Tibial nerve (tissue), 4 donors: ENCODE measurements around the gene HSF5. TPM values are rescaled to one million over a fixed set of nuclear protein-coding genes. Genes with fewer than 3 reads are reported as not detected.

ENCODE experiments used
- DNase-seq, 2 donors: peaks; one replicate each; pipeline ENCODE4 v3.0.0-alpha.2; 2019; ENCODE audit warnings: low spot score in 2 of 2
- H3K27ac ChIP-seq, 4 donors: fragments of 200-600 bp; sonication (generic) in 3 of 4; one replicate each; pipeline ENCODE4 v1.5.1; 2017 to 2019; ENCODE audit warnings: mild to moderate bottlenecking in 1 of 4
- H3K27me3 ChIP-seq, 2 donors: fragments of 200-600 bp; sonication (generic) in 1 of 2; one replicate each; pipeline versions ENCODE4 v1.5.1 to v1.6.0; 2017 to 2019
- H3K36me3 ChIP-seq, 3 donors: fragments of 200-600 bp; sonication (generic); one replicate each; pipeline ENCODE4 v1.5.1; 2018 to 2019
- H3K4me1 ChIP-seq, 4 donors: fragments of 200-600 bp; sonication (generic) in 3 of 4; one replicate each; pipeline ENCODE4 v1.5.1; 2017 to 2019
- H3K4me3 ChIP-seq, 4 donors: fragments of 200-600 bp; sonication (generic) in 3 of 4; one replicate each; pipeline ENCODE4 v1.5.1; 2017 to 2019; ENCODE audit warnings: mild to moderate bottlenecking in 1 of 4, moderate library complexity in 1 of 4
- H3K9me3 ChIP-seq, 4 donors: fragments of 200-600 bp; sonication (generic) in 3 of 4; one replicate each; pipeline ENCODE4 v1.5.1; 2017 to 2019
- CTCF ChIP-seq, 5 experiments: fragments of 200-600 bp in 3 of 5; fragments of 450-650 bp in 2 of 5; sonication (generic) in 3 of 5; IDR thresholded peaks; one replicate each; pipeline ENCODE4 v1.5.1; 2016 to 2019; ENCODE audit warnings: antibody characterized with exemption in 5 of 5, mild to moderate bottlenecking in 3 of 5, moderate library complexity in 2 of 5
- EP300 ChIP-seq, 2 donors: sonication (generic); formaldehyde crosslinking; IDR thresholded peaks; one replicate each; pipeline ENCODE4 v1.6.1; 2017; ENCODE audit warnings: antibody characterized with exemption in 2 of 2, mild to moderate bottlenecking in 1 of 2
- POLR2A ChIP-seq, 2 donors: fragments of 450-650 bp; IDR thresholded peaks; one replicate each; pipeline ENCODE4 v1.6.1; 2017; ENCODE audit warnings: antibody characterized with exemption in 2 of 2, mild to moderate bottlenecking in 2 of 2, moderate library complexity in 2 of 2
- WGBS, 2 donors: methylation state at CpG; one replicate each; pipeline ENCODE4 v1.1.5; 2018; 5-methylcytosine and 5-hydroxymethylcytosine counted together
- total RNA-seq, 4 donors: library from RNA; depleted of rRNA; stranded (reverse); fragments of >200 nt; gene quantifications; one replicate each; pipeline ENCODE4 v1.1.0, GENCODE V29; 2016

The HSF5 gene
- total RNA-seq, 4 donors from 2014 or later, result 0.30 TPM; not detected in 3

- Histone ChIP-seq H3K4me1 (peaks cover 0 to 12% (median 0%) of the 10 kb centered on the region in 4 donors), H3K4me3 (peak overlapping the region in 1 of 4 donors; percentile 4), H3K27me3 (no peaks in the 10 kb centered on the region), H3K36me3 (no peaks in the 10 kb centered on the region), H3K9me3 (no peaks in the 10 kb centered on the region), H3K27ac (no peak overlapping the region)
- no peak for DNase-seq
- TF ChIP-seq EP300 (IDR thresholded peaks at IDR 0.05), result no peak
- no peak for TF ChIP-seq CTCF (IDR thresholded peaks at IDR 0.05)
- no peak for TF ChIP-seq POLR2A (IDR thresholded peaks at IDR 0.05)
- WGBS, 2 donors, result 72 to 77% methylated on average over 6 of the region's 6 CpGs
Observed at GRCh38 chr17:58415371-58416055, 72.7 kb downstream of the HSF5 start.

- Histone ChIP-seq H3K27me3 (no peaks in the 10 kb centered on the region), H3K9me3 (no peaks in the 10 kb centered on the region), H3K27ac (no peak overlapping the region), H3K4me3 (no peak overlapping the region), H3K36me3 (no peaks in the 10 kb centered on the region), H3K4me1 (peaks cover 0 to 12% (median 0%) of the 10 kb centered on the region in 4 donors)
- DNase-seq, result no peak
- 82 to 91% methylated on average over 3 of the region's 3 CpGs for WGBS, 2 donors
- TF ChIP-seq EP300 (IDR thresholded peaks at IDR 0.05) (no peak), CTCF (IDR thresholded peaks at IDR 0.05) (no peak), POLR2A (IDR thresholded peaks at IDR 0.05) (no peak)
Observed at GRCh38 chr17:58414596-58414997, 73.6 kb downstream of the HSF5 start.

GRCh38 chr17:58413684-58414083 is 74.5 kb downstream of the HSF5 start:
- H3K27ac ChIP-seq, result no peak overlapping the region
- H3K9me3 ChIP-seq, result no peaks in the 10 kb centered on the region
- H3K36me3 ChIP-seq, result no peaks in the 10 kb centered on the region
- H3K4me1 ChIP-seq, result peaks cover 0 to 12% (median 0%) of the 10 kb centered on the region in 4 donors
- no peak overlapping the region for H3K4me3 ChIP-seq
- WGBS, 2 donors, result 73 to 74% methylated on average over 2 of the region's 2 CpGs
- DNase-seq, result no peak
- no peaks in the 10 kb centered on the region for H3K27me3 ChIP-seq
- TF ChIP-seq EP300 (IDR thresholded peaks at IDR 0.05) (no peak), CTCF (IDR thresholded peaks at IDR 0.05) (no peak), POLR2A (IDR thresholded peaks at IDR 0.05) (no peak)

GRCh38 chr17:58412961-58413586 is 75.1 kb downstream of the HSF5 start:
- Histone ChIP-seq H3K36me3 (no peaks in the 10 kb centered on the region), H3K27ac (no peak overlapping the region), H3K4me3 (no peak overlapping the region), H3K4me1 (peaks cover 0 to 11% (median 0%) of the 10 kb centered on the region in 4 donors), H3K9me3 (no peaks in the 10 kb centered on the region), H3K27me3 (no peaks in the 10 kb centered on the region)
- TF ChIP-seq EP300 (IDR thresholded peaks at IDR 0.05), result no peak
- no peak for TF ChIP-seq POLR2A (IDR thresholded peaks at IDR 0.05)
- no peak for TF ChIP-seq CTCF (IDR thresholded peaks at IDR 0.05)
- DNase-seq, result no peak
- 80 to 87% methylated on average over 3 of the region's 3 CpGs for WGBS, 2 donors

GRCh38 chr17:58412064-58412703 is 76.0 kb downstream of the HSF5 start:
- Histone ChIP-seq H3K4me1 (peaks cover 0 to 2% (median 0%) of the 10 kb centered on the region in 4 donors), H3K27me3 (no peaks in the 10 kb centered on the region), H3K27ac (no peak overlapping the region), H3K4me3 (no peak overlapping the region), H3K9me3 (no peaks in the 10 kb centered on the region), H3K36me3 (no peaks in the 10 kb centered on the region)
- no peak for DNase-seq
- TF ChIP-seq CTCF (IDR thresholded peaks at IDR 0.05), result no peak
- TF ChIP-seq EP300 (IDR thresholded peaks at IDR 0.05), result no peak
- no peak for TF ChIP-seq POLR2A (IDR thresholded peaks at IDR 0.05)
- WGBS, 2 donors, result 94 to 97% methylated on average over 1 of the region's 1 CpG
